Caco-2 (cell line): Measurements from ENCODE around the gene NADK. TPM values are rescaled to one million over a fixed set of nuclear protein-coding genes. Genes with fewer than 3 reads are reported as not detected.
"Not testable (repeated sequence)": the region's sequence is repeated elsewhere in the genome, so short reads cannot be mapped to it uniquely, and the experiment has no call there.

Source experiments
- BruUV-seq: library from RNA; stranded (reverse); fragments of 400-500 nt; replicated peaks from 2 replicates; lab custom pipeline; 2021; lab: Mats Ljungman, UMichigan
- CTCF ChIA-PET: fragments of 300-600 bp; sonication (Branson Sonifier 250); formaldehyde crosslinking; loops from one replicate; lab custom pipeline; 2022; ENCODE audit warnings: antibody characterized with exemption; lab: Charles Lee
- POLR2A ChIA-PET: fragments of 300-600 bp; sonication (Branson Sonifier 250); formaldehyde crosslinking; loops from one replicate; lab custom pipeline; 2022; ENCODE audit warnings: antibody characterized with exemption; lab: Charles Lee
- DNase-seq, 2 experiments: peaks; one replicate each; pipeline versions ENCODE4 v3.0.0 to v3.0.0-alpha.2; 2020 to 2022
- H3K27me3 ChIP-seq: replicated peaks from 2 replicates; pipeline ENCODE4 v1.6.0; 2011; ENCODE audit warnings: low read length; ENCODE audit not compliant: control insufficient read depth, insufficient read depth
- H3K36me3 ChIP-seq: 2 replicates; pipeline ENCODE4 v1.5.1; 2011; ENCODE audit warnings: low read length; ENCODE audit not compliant: control insufficient read depth, insufficient read depth
- H3K4me1 ChIP-seq: fragments of 250-450 bp; sonication (Bioruptor Pico); 2 replicates; pipeline ENCODE4 v1.5.1; 2020; ENCODE audit warnings: mild to moderate bottlenecking
- H3K4me3 ChIP-seq: 2 replicates; pipeline ENCODE4 v1.5.1; 2011; ENCODE audit warnings: low read depth, mild to moderate bottlenecking, control low read depth, low read length
- H3K9me3 ChIP-seq: fragments of 250-450 bp; sonication (Bioruptor Pico); 2 replicates; pipeline ENCODE4 v1.5.1; 2020; ENCODE audit warnings: mild to moderate bottlenecking, moderate library complexity
- H3K27ac Mint-ChIP-seq: one replicate; pipeline ENCODE4 v1.8.0; 2022; ENCODE audit warnings: mixed read lengths; ENCODE audit not compliant: unreplicated experiment
- H3K27me3 Mint-ChIP-seq: one replicate; pipeline ENCODE4 v1.8.0; 2022; ENCODE audit warnings: mixed read lengths; ENCODE audit not compliant: insufficient read depth, unreplicated experiment
- H3K36me3 Mint-ChIP-seq: one replicate; pipeline ENCODE4 v1.8.0; 2022; ENCODE audit warnings: mild to moderate bottlenecking, mixed read lengths; ENCODE audit not compliant: insufficient read depth, unreplicated experiment
- H3K4me1 Mint-ChIP-seq: one replicate; pipeline ENCODE4 v1.8.0; 2022; ENCODE audit warnings: low read depth, mixed read lengths; ENCODE audit not compliant: unreplicated experiment
- H3K4me3 Mint-ChIP-seq: one replicate; pipeline ENCODE4 v1.8.0; 2022; ENCODE audit warnings: mild to moderate bottlenecking, moderate library complexity, mixed read lengths; ENCODE audit not compliant: unreplicated experiment
- H3K9me3 Mint-ChIP-seq: one replicate; pipeline ENCODE4 v1.8.0; 2022; ENCODE audit warnings: mixed read lengths; ENCODE audit not compliant: unreplicated experiment
- CTCF ChIP-seq, 2 experiments: fragments of 200-600 bp in 1 of 2; IDR thresholded peaks; 1 replicate in 1 of 2; 2 replicates in 1 of 2; pipeline versions ENCODE4 v1.5.1 to v1.8.0; 2011 to 2022; ENCODE audit warnings: antibody characterized with exemption in 1 of 2, control low read depth in 1 of 2, inconsistent platforms in 1 of 2, low read depth in 1 of 2, low read length in 1 of 2, mild to moderate bottlenecking in 1 of 2, moderate library complexity in 1 of 2; ENCODE audit not compliant: insufficient read depth in 1 of 2, severe bottlenecking in 1 of 2, unreplicated experiment in 1 of 2
- intact Hi-C: fragments of 100-400 bp; cut with micrococcal nuclease; formaldehyde crosslinking; loops from one replicate; pipeline ENCODE4 v1.10.0; 2022; ENCODE audit not compliant: unreplicated experiment
- total RNA-seq: library from RNA; stranded (reverse); gene quantifications from 2 replicates; pipeline ENCODE4 v1.2.3, GENCODE V29; 2022

The NADK gene
- total RNA-seq, 1 experiment from 2014 or later: 85.8 TPM

GRCh38 chr1:1721201-1721600 is 57.1 kb downstream of the NADK start:
- Mint-ChIP-seq H3K4me3 (no peak overlapping the region), H3K27me3 (no peaks in the 10 kb centered on the region), H3K9me3 (no peaks in the 10 kb centered on the region), H3K36me3 (peaks cover 48% of the 10 kb centered on the region), H3K27ac (no peak overlapping the region), H3K4me1 (no peaks in the 10 kb centered on the region)
- Histone ChIP-seq H3K4me1 (no peaks in the 10 kb centered on the region), H3K36me3 (no peaks in the 10 kb centered on the region), H3K27me3 (no peaks in the 10 kb centered on the region), H3K4me3 (no peak overlapping the region), H3K9me3 (no peaks in the 10 kb centered on the region)
- CTCF ChIA-PET: no interaction called here
- no peak for DNase-seq
- no TSS peak for BruUV-seq
- POLR2A ChIA-PET: no interaction called here
- TF ChIP-seq CTCF (IDR thresholded peaks at IDR 0.05; ENCODE audit: insufficient read depth in 1 of 2, low read depth in 1 of 2, low read length in 1 of 2, severe bottlenecking in 1 of 2, unreplicated experiment in 1 of 2): no peak
- intact Hi-C loops: no loop called here

- H3K27ac Mint-ChIP-seq, H3K27me3 ChIP-seq, H3K4me1 ChIP-seq, CTCF ChIA-PET, H3K4me3 Mint-ChIP-seq, H3K9me3 Mint-ChIP-seq, H3K36me3 ChIP-seq, H3K4me3 ChIP-seq, H3K27me3 Mint-ChIP-seq, H3K4me1 Mint-ChIP-seq, BruUV-seq, POLR2A ChIA-PET, H3K9me3 ChIP-seq, DNase-seq: not testable (repeated sequence)
- intact Hi-C loops: loop anchor here (5.0 kb wide), 1 partner anchor 68 kb away; no protein-coding TSS in a partner anchor
- H3K36me3 Mint-ChIP-seq: peaks cover 40% of the 10 kb centered on the region
Observed at GRCh38 chr1:1715109-1715883, 63.0 kb downstream of the NADK start.

GRCh38 chr1:1707897-1708296 is 70.4 kb downstream of the NADK start:
- H3K27me3 ChIP-seq, BruUV-seq, POLR2A ChIA-PET, H3K4me1 ChIP-seq, DNase-seq, H3K27ac Mint-ChIP-seq, H3K27me3 Mint-ChIP-seq, H3K36me3 ChIP-seq, H3K9me3 ChIP-seq, H3K4me3 Mint-ChIP-seq, CTCF ChIA-PET, H3K4me3 ChIP-seq, H3K9me3 Mint-ChIP-seq, intact Hi-C loops, H3K4me1 Mint-ChIP-seq: not testable (repeated sequence)
- H3K36me3 Mint-ChIP-seq: peaks cover 11% of the 10 kb centered on the region

GRCh38 chr1:1707241-1707640 is 71.0 kb downstream of the NADK start:
- BruUV-seq, H3K27me3 Mint-ChIP-seq, H3K4me1 ChIP-seq, CTCF ChIA-PET, POLR2A ChIA-PET, intact Hi-C loops, DNase-seq, H3K4me3 Mint-ChIP-seq, H3K4me1 Mint-ChIP-seq, H3K27ac Mint-ChIP-seq, H3K9me3 ChIP-seq, H3K27me3 ChIP-seq, H3K9me3 Mint-ChIP-seq, H3K4me3 ChIP-seq, H3K36me3 ChIP-seq: not testable (repeated sequence)
- H3K36me3 Mint-ChIP-seq: peaks cover 11% of the 10 kb centered on the region

- H3K4me3 ChIP-seq, intact Hi-C loops, DNase-seq, H3K27ac Mint-ChIP-seq, CTCF ChIA-PET, H3K36me3 ChIP-seq, POLR2A ChIA-PET, H3K9me3 Mint-ChIP-seq, H3K27me3 Mint-ChIP-seq, H3K4me1 ChIP-seq, H3K36me3 Mint-ChIP-seq, H3K4me1 Mint-ChIP-seq, H3K27me3 ChIP-seq, H3K4me3 Mint-ChIP-seq, BruUV-seq, H3K9me3 ChIP-seq: not testable (repeated sequence)
Observed at GRCh38 chr1:1705623-1706022, 72.6 kb downstream of the NADK start.

GRCh38 chr1:1704284-1704957 is 73.8 kb downstream of the NADK start:
- H3K9me3 ChIP-seq, CTCF ChIA-PET, H3K27ac Mint-ChIP-seq, H3K36me3 Mint-ChIP-seq, BruUV-seq, H3K4me3 ChIP-seq, H3K4me3 Mint-ChIP-seq, H3K36me3 ChIP-seq, H3K4me1 ChIP-seq, intact Hi-C loops, POLR2A ChIA-PET, H3K27me3 Mint-ChIP-seq, H3K27me3 ChIP-seq, DNase-seq, H3K9me3 Mint-ChIP-seq, H3K4me1 Mint-ChIP-seq: not testable (repeated sequence)
